SH-SY5Y (cell line): Measurements from ENCODE around the gene CCDC192.

Experiments used
- GATA2 ChIP-seq: IDR thresholded peaks from 2 replicates; pipeline ENCODE4 v1.6.1; 2011; ENCODE audit warnings: mild to moderate bottlenecking, low read depth, low read length
- GATA3 ChIP-seq: IDR thresholded peaks from 2 replicates; pipeline ENCODE4 v1.6.1; 2011; ENCODE audit warnings: low read depth, mild to moderate bottlenecking, low read length, moderate library complexity

GRCh38 chr5:127761869-127762268, 58.7 kb downstream of the CCDC192 start:
- TF ChIP-seq GATA3 (no peak), GATA2 (no peak)
